Cardiac fibroblast (primary cell): ENCODE data around the gene PTH2.

Experiments used
- DNase-seq, 2 donors: peaks; one replicate each; pipeline versions ENCODE4 v3.0.0 to v3.0.0-alpha.2; 2010; ENCODE audit warnings: low read depth in 2 of 2
- H3K4me3 ChIP-seq, 2 donors: replicated peaks in 1 of 2; 1 replicate in 1 of 2; 2 replicates in 1 of 2; pipeline ENCODE4 v1.5.1; 2011; ENCODE audit warnings: low read depth in 2 of 2, low read length in 2 of 2, mild to moderate bottlenecking in 2 of 2, moderate library complexity in 1 of 2
- TF ChIP-seq, protein P1 (sequence below): IDR thresholded peaks from one replicate; pipeline ENCODE4 v1.5.1; 2011; ENCODE audit warnings: low read depth, mild to moderate bottlenecking, low read length, inconsistent platforms

PTH2 gene, protein sequence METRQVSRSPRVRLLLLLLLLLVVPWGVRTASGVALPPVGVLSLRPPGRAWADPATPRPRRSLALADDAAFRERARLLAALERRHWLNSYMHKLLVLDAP

GRCh38 chr19:49423071-49423984 is at the start of gene PTH2:
TSS of gene PTH2 (minus strand) at chr19:49423441. CDS start at chr19:49423339, 102 bp downstream.
- H3K4me3 ChIP-seq = no peak within 1 kb of the TSS
- DNase-seq = no peak
- TF ChIP-seq, protein P1, sequence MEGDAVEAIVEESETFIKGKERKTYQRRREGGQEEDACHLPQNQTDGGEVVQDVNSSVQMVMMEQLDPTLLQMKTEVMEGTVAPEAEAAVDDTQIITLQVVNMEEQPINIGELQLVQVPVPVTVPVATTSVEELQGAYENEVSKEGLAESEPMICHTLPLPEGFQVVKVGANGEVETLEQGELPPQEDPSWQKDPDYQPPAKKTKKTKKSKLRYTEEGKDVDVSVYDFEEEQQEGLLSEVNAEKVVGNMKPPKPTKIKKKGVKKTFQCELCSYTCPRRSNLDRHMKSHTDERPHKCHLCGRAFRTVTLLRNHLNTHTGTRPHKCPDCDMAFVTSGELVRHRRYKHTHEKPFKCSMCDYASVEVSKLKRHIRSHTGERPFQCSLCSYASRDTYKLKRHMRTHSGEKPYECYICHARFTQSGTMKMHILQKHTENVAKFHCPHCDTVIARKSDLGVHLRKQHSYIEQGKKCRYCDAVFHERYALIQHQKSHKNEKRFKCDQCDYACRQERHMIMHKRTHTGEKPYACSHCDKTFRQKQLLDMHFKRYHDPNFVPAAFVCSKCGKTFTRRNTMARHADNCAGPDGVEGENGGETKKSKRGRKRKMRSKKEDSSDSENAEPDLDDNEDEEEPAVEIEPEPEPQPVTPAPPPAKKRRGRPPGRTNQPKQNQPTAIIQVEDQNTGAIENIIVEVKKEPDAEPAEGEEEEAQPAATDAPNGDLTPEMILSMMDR = no peak

DNA sequence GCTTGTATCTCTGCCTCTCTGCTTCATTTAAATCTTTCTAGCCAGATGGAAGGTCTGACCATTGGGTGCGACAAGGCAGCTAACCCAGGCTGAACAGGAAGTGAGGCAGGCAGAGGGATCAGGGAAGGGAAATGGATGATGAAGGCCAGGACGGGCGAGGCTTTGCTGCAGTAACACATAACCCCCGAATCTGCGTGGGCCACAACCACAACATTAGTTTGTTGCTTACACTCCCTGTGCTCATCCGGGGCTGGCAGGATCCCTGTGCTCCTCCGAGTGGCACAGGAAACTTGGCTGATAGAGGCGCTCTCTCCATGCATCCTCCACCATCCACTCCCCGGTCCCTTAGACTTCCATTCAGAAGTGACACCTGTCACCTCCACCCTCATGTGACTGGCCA is 49.7 kb upstream of the PTH2 start:
- TF ChIP-seq, protein P1 = no peak
- no peak for DNase-seq
- H3K4me3 ChIP-seq = no peak overlapping the region

DNA sequence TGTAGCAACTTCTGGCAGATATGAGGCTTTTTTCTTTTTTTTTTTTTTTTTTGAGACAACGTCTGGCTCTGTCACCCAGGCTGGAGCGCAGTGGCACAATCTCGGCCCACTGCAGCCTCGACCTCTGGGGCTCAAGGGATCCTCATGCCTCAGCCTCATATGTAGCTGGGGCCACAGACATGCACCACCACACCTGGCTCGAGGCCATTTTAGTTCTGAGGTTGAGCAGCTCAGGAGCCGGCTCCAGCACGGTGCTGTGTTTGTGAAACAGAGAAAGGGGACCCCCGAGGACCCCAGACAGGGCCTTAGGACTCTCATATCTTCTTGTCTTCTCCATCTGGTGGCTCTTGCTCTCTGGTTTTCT is 47.4 kb upstream of the PTH2 start:
- TF ChIP-seq, protein P1 = no peak
- no peak for DNase-seq
- H3K4me3 ChIP-seq = no peak overlapping the region

- TF ChIP-seq, protein P1 = peak; percentile 12
- no peak for DNase-seq
- no peak overlapping the region for H3K4me3 ChIP-seq
Observed at GRCh38 chr19:49469828-49470614, 46.8 kb upstream of the PTH2 start.

DNA sequence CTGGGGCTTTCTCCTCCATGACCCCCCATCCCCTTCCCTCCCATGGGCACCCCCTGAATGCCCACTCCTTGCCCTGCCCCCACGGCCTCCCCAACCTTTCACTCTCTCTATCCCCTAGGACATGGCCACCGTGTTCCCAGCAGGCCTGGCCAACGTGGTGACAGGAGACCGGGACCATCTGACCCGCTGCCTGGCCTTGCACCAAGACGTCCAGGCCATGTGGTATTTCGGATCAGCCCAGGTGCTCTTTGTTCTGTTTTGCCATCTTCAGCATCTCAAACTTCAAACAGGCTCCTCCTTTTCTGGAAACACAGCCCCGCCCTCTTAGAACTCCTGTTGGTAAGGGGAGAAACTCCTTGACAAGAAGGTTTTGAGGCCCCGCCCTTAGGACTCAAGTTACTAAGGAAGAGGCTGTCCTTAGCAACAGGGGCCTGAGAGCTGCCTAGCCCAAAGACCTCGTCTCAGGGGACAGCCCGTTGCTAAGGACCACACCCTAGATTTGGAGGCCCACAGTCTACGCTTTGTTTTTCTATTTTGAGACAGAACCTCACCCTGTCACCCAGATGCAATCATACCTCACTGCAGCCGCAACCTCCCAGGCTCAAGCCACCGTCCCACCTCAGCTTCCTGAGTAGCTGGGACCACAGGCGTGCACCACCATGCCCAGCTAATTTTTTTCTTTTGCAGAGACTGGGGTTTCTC is 45.7 kb upstream of the PTH2 start:
- no peak overlapping the region for H3K4me3 ChIP-seq
- DNase-seq = peak; percentile 93 to 94
- TF ChIP-seq, protein P1 = no peak

GRCh38 chr19:49468199-49468598 is 45.0 kb upstream of the PTH2 start:
- H3K4me3 ChIP-seq = no peak overlapping the region
- no peak for DNase-seq
- TF ChIP-seq, protein P1 = no peak
